Mesothelial cell of epicardium (in vitro differentiated cells): ENCODE data around the gene SMARCD3. TPM values are rescaled to one million over a fixed set of nuclear protein-coding genes. Genes with fewer than 3 reads are reported as not detected.

Experiments
- DNase-seq, 2 experiments: peaks; one replicate each; pipeline ENCODE4 v3.0.0; 2021; ENCODE audit warnings: low spot score in 2 of 2; ENCODE audit not compliant: unreplicated experiment in 2 of 2
- H3K27ac Mint-ChIP-seq: 2 replicates; pipeline ENCODE4 v1.8.0; 2021; ENCODE audit warnings: mixed read lengths
- H3K27me3 Mint-ChIP-seq: 2 replicates; pipeline ENCODE4 v1.8.0; 2021; ENCODE audit warnings: low read depth, mixed read lengths
- H3K36me3 Mint-ChIP-seq: 2 replicates; pipeline ENCODE4 v1.8.0; 2021; ENCODE audit warnings: mixed read lengths
- H3K4me1 Mint-ChIP-seq: 2 replicates; pipeline ENCODE4 v1.8.0; 2021; ENCODE audit warnings: mixed read lengths
- H3K4me3 Mint-ChIP-seq: 2 replicates; pipeline ENCODE4 v1.8.0; 2021; ENCODE audit warnings: mild to moderate bottlenecking, moderate library complexity, mixed read lengths
- H3K9me3 Mint-ChIP-seq: 2 replicates; pipeline ENCODE4 v1.8.0; 2021; ENCODE audit warnings: mixed read lengths
- CTCF ChIP-seq: fragments of 200-600 bp; sonication (generic); IDR thresholded peaks from one replicate; pipeline ENCODE4 v1.5.0; 2021; ENCODE audit warnings: antibody characterized with exemption; ENCODE audit not compliant: unreplicated experiment
- total RNA-seq: library from RNA; stranded (reverse); gene quantifications from 3 replicates; pipeline ENCODE4 v1.2.1, GENCODE V29; 2021

Gene SMARCD3
- total RNA-seq, 1 donor from 2014 or later = 114 TPM

- H3K27me3 Mint-ChIP-seq = peaks cover 52% of the 10 kb centered on the region
- no peak overlapping the region for H3K4me3 Mint-ChIP-seq
- TF ChIP-seq CTCF = no peak
- no peaks in the 10 kb centered on the region for H3K36me3 Mint-ChIP-seq
- no peaks in the 10 kb centered on the region for H3K4me1 Mint-ChIP-seq
- H3K27ac Mint-ChIP-seq = no peak overlapping the region
- no peak for DNase-seq
- H3K9me3 Mint-ChIP-seq = no peaks in the 10 kb centered on the region
Measured at GRCh38 chr7:151289891-151290290, 41.4 kb upstream of the SMARCD3 start.

GRCh38 chr7:151286148-151286547, 37.7 kb upstream of the SMARCD3 start:
- H3K9me3 Mint-ChIP-seq = peaks cover 6% of the 10 kb centered on the region
- H3K4me3 Mint-ChIP-seq = no peak overlapping the region
- DNase-seq = no peak

GRCh38 chr7:151283302-151283701, 34.8 kb upstream of the SMARCD3 start:
- H3K27ac Mint-ChIP-seq = no peak overlapping the region
- no peaks in the 10 kb centered on the region for H3K36me3 Mint-ChIP-seq
- no peak overlapping the region for H3K4me3 Mint-ChIP-seq
- no peak for DNase-seq
- no peak for TF ChIP-seq CTCF
- H3K4me1 Mint-ChIP-seq = no peaks in the 10 kb centered on the region
- H3K27me3 Mint-ChIP-seq = peaks cover 60% of the 10 kb centered on the region
- peaks cover 6% of the 10 kb centered on the region for H3K9me3 Mint-ChIP-seq

More at GRCh38 chr7:151286148-151286547, 37.7 kb upstream of the SMARCD3 start:
- H3K36me3 Mint-ChIP-seq = no peaks in the 10 kb centered on the region
- peaks cover 50% of the 10 kb centered on the region for H3K27me3 Mint-ChIP-seq
- TF ChIP-seq CTCF = no peak
- no peak overlapping the region for H3K27ac Mint-ChIP-seq
- no peaks in the 10 kb centered on the region for H3K4me1 Mint-ChIP-seq

- no peak for TF ChIP-seq CTCF
- no peak for DNase-seq
- peaks cover 6% of the 10 kb centered on the region for H3K9me3 Mint-ChIP-seq
- H3K27me3 Mint-ChIP-seq = peaks cover 58% of the 10 kb centered on the region
- H3K36me3 Mint-ChIP-seq = no peaks in the 10 kb centered on the region
- peaks cover 4% of the 10 kb centered on the region for H3K4me1 Mint-ChIP-seq
- H3K27ac Mint-ChIP-seq = no peak overlapping the region
- no peak overlapping the region for H3K4me3 Mint-ChIP-seq
Measured at GRCh38 chr7:151282111-151282510, 33.6 kb upstream of the SMARCD3 start.

GRCh38 chr7:151281686-151282085, 33.2 kb upstream of the SMARCD3 start:
- DNase-seq = no peak
- H3K9me3 Mint-ChIP-seq = peaks cover 6% of the 10 kb centered on the region
- H3K36me3 Mint-ChIP-seq = no peaks in the 10 kb centered on the region
- no peak overlapping the region for H3K4me3 Mint-ChIP-seq
- TF ChIP-seq CTCF = no peak
- H3K27me3 Mint-ChIP-seq = peaks cover 56% of the 10 kb centered on the region
- no peak overlapping the region for H3K27ac Mint-ChIP-seq
- peaks cover 5% of the 10 kb centered on the region for H3K4me1 Mint-ChIP-seq
